HepG2 (cell line): ENCODE data around the gene NRBF2. TPM values are rescaled to one million over a fixed set of nuclear protein-coding genes. Genes with fewer than 3 reads are reported as not detected.

ENCODE experiments used
- MEF2D ChIP-seq: sonication (generic); formaldehyde crosslinking; IDR thresholded peaks from 2 replicates; pipeline ENCODE4 v1.5.1; 2020; ENCODE audit warnings: mild to moderate bottlenecking, missing genetic modification reagents
- ZNF616 ChIP-seq: sonication (generic); formaldehyde crosslinking; IDR thresholded peaks from 2 replicates; pipeline ENCODE4 v1.5.0; 2020; ENCODE audit warnings: low read depth, mild to moderate bottlenecking, missing genetic modification reagents
- ZNF720 ChIP-seq: sonication (generic); formaldehyde crosslinking; IDR thresholded peaks from 2 replicates; pipeline ENCODE4 v1.4.0; 2020; ENCODE audit warnings: missing genetic modification reagents
- ZNF766 ChIP-seq: sonication (generic); formaldehyde crosslinking; IDR thresholded peaks from 2 replicates; pipeline ENCODE4 v1.5.0; 2020; ENCODE audit warnings: missing genetic modification reagents, borderline replicate concordance
- polyA plus RNA-seq, 8 experiments: library from polyadenylated mRNA; depleted of rRNA in 3 of 8; stranded (reverse) in 7 of 8; unstranded in 1 of 8; fragments of >200 nt; fragmentation: Illumina TruSeq in 4 of 8; extraction: Trizol in 4 of 8; gene quantifications; 2 replicates each; pipeline versions ENCODE4 v1.2.1 to v1.2.3, GENCODE V29; 2011 to 2016; ENCODE audit warnings: low read depth in 4 of 8, missing spikeins in 1 of 8, mixed read lengths in 1 of 8; ENCODE audit not compliant: insufficient read depth in 1 of 8
- total RNA-seq, 5 experiments: library from RNA; depleted of rRNA; stranded (reverse); fragments of >200 nt; fragmentation: Illumina TruSeq; extraction: Trizol; gene quantifications; 2 replicates each; pipeline ENCODE4 v1.2.3, GENCODE V29; 2016; ENCODE audit warnings: low read depth in 1 of 5
- TF ChIP-seq, protein P1 (sequence below): sonication (generic); formaldehyde crosslinking; IDR thresholded peaks from 2 replicates; pipeline ENCODE4 v1.5.1; 2020; ENCODE audit warnings: missing genetic modification reagents, mild to moderate bottlenecking, borderline replicate concordance
- TF ChIP-seq, protein P2 (sequence below): sonication (generic); formaldehyde crosslinking; IDR thresholded peaks from 2 replicates; pipeline ENCODE4 v1.4.0; 2020; ENCODE audit warnings: mild to moderate bottlenecking, missing genetic modification reagents
- TF ChIP-seq, protein P3 (sequence below): sonication (generic); formaldehyde crosslinking; IDR thresholded peaks from 2 replicates; pipeline ENCODE4 v1.8.1; 2023; ENCODE audit warnings: missing genetic modification reagents, inconsistent platforms, borderline replicate concordance
- TF ChIP-seq, protein P4 (sequence below), 2 experiments: sonication (generic) in 1 of 2; formaldehyde crosslinking in 1 of 2; IDR thresholded peaks; 2 replicates each; pipeline versions ENCODE4 v1.4.0 to v1.6.1; 2018 to 2020; ENCODE audit warnings: missing genetic modification reagents in 2 of 2, borderline replicate concordance in 1 of 2, low read depth in 1 of 2, mild to moderate bottlenecking in 1 of 2, missing biosample characterization in 1 of 2
- TF ChIP-seq, protein P5 (sequence below): sonication (generic); formaldehyde crosslinking; IDR thresholded peaks from 2 replicates; pipeline ENCODE4 v1.8.1; 2023; ENCODE audit warnings: missing genetic modification reagents, mild to moderate bottlenecking, borderline replicate concordance
- TF ChIP-seq, protein P6 (sequence below): sonication (generic); formaldehyde crosslinking; IDR thresholded peaks from 2 replicates; pipeline ENCODE4 v1.5.1; 2020; ENCODE audit warnings: mild to moderate bottlenecking, missing genetic modification reagents, borderline replicate concordance

The NRBF2 gene
- total and polyA plus RNA-seq, 2 of the 13 experiments (the other 11 are each of a cell fraction or from before 2014, with no cell fraction given), result 20.0 to 28.4 TPM

DNA sequence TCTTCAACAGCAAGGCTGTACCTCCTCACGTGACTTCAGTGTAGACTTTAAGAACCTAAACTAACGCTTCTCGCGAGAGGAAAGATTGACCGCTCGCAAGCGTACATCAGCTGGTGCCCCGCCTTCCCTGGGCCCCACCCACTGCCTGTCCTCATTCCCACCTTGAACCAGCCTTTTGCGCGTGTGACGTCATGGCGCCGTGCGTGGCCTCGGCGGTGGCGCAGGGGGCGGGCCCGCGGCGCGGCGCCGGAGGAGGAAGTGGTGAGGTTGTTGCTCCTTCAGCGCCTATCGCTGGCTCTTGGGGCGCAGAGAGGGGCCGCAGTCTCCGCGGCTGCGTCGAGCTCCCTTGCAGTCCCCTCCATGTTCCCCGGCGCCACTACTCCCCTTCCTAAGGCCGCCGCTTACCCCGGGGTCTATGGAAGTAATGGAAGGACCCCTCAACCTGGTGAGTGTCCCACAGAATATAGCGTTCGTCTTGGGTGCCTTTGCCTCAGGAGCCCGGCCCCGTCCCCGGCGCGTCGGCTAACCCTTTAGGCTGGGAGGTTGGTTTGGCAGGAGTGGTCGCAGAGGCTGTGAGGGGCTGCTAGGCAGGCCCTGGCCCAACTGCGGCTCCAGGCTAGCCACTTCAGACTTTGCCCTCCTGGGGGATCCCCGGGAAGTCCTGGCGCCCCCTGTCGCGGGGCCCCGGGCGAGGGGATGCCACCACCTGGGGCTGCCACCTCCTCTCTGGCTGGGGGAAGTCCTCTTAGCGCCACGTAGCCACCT, at the start of gene NRBF2 (continued):
- TF ChIP-seq ZNF720 (no peak), ZNF616 (CRISPR knock-in tag) (no peak), MEF2D (CRISPR knock-in tag) (no peak), ZNF766 (CRISPR knock-in tag) (peak; percentile 84; the same call in 1 of the 2 replicates)
- TF ChIP-seq, protein P1, sequence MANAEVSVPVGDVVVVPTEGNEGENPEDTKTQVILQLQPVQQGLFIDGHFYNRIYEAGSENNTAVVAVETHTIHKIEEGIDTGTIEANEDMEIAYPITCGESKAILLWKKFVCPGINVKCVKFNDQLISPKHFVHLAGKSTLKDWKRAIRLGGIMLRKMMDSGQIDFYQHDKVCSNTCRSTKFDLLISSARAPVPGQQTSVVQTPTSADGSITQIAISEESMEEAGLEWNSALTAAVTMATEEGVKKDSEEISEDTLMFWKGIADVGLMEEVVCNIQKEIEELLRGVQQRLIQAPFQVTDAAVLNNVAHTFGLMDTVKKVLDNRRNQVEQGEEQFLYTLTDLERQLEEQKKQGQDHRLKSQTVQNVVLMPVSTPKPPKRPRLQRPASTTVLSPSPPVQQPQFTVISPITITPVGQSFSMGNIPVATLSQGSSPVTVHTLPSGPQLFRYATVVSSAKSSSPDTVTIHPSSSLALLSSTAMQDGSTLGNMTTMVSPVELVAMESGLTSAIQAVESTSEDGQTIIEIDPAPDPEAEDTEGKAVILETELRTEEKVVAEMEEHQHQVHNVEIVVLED, result peak; percentile 100
- TF ChIP-seq, protein P2, sequence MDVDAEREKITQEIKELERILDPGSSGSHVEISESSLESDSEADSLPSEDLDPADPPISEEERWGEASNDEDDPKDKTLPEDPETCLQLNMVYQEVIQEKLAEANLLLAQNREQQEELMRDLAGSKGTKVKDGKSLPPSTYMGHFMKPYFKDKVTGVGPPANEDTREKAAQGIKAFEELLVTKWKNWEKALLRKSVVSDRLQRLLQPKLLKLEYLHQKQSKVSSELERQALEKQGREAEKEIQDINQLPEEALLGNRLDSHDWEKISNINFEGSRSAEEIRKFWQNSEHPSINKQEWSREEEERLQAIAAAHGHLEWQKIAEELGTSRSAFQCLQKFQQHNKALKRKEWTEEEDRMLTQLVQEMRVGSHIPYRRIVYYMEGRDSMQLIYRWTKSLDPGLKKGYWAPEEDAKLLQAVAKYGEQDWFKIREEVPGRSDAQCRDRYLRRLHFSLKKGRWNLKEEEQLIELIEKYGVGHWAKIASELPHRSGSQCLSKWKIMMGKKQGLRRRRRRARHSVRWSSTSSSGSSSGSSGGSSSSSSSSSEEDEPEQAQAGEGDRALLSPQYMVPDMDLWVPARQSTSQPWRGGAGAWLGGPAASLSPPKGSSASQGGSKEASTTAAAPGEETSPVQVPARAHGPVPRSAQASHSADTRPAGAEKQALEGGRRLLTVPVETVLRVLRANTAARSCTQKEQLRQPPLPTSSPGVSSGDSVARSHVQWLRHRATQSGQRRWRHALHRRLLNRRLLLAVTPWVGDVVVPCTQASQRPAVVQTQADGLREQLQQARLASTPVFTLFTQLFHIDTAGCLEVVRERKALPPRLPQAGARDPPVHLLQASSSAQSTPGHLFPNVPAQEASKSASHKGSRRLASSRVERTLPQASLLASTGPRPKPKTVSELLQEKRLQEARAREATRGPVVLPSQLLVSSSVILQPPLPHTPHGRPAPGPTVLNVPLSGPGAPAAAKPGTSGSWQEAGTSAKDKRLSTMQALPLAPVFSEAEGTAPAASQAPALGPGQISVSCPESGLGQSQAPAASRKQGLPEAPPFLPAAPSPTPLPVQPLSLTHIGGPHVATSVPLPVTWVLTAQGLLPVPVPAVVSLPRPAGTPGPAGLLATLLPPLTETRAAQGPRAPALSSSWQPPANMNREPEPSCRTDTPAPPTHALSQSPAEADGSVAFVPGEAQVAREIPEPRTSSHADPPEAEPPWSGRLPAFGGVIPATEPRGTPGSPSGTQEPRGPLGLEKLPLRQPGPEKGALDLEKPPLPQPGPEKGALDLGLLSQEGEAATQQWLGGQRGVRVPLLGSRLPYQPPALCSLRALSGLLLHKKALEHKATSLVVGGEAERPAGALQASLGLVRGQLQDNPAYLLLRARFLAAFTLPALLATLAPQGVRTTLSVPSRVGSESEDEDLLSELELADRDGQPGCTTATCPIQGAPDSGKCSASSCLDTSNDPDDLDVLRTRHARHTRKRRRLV (CRISPR knock-in tag), result peak; percentile 83; the same call in 1 of the 2 replicates
- TF ChIP-seq, protein P3, sequence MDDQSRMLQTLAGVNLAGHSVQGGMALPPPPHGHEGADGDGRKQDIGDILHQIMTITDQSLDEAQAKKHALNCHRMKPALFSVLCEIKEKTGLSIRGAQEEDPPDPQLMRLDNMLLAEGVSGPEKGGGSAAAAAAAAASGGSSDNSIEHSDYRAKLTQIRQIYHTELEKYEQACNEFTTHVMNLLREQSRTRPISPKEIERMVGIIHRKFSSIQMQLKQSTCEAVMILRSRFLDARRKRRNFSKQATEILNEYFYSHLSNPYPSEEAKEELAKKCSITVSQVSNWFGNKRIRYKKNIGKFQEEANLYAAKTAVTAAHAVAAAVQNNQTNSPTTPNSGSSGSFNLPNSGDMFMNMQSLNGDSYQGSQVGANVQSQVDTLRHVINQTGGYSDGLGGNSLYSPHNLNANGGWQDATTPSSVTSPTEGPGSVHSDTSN, result 0 out of 2 replicates have a peak, but pooled peaks have one; percentile 58
- TF ChIP-seq, protein P4, sequence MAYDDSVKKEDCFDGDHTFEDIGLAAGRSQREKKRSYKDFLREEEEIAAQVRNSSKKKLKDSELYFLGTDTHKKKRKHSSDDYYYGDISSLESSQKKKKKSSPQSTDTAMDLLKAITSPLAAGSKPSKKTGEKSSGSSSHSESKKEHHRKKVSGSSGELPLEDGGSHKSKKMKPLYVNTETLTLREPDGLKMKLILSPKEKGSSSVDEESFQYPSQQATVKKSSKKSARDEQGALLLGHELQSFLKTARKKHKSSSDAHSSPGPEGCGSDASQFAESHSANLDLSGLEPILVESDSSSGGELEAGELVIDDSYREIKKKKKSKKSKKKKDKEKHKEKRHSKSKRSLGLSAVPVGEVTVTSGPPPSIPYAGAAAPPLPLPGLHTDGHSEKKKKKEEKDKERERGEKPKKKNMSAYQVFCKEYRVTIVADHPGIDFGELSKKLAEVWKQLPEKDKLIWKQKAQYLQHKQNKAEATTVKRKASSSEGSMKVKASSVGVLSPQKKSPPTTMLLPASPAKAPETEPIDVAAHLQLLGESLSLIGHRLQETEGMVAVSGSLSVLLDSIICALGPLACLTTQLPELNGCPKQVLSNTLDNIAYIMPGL (CRISPR knock-in tag; IDR thresholded peaks at IDR 0.05; ENCODE audit: borderline replicate concordance in 1 of 2, low read depth in 1 of 2), result peak; percentile 81 to 90; a peak in 3 of 4 replicates
- TF ChIP-seq, protein P5, sequence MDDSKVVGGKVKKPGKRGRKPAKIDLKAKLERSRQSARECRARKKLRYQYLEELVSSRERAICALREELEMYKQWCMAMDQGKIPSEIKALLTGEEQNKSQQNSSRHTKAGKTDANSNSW (CRISPR knock-in tag), result no peak
- TF ChIP-seq, protein P6, sequence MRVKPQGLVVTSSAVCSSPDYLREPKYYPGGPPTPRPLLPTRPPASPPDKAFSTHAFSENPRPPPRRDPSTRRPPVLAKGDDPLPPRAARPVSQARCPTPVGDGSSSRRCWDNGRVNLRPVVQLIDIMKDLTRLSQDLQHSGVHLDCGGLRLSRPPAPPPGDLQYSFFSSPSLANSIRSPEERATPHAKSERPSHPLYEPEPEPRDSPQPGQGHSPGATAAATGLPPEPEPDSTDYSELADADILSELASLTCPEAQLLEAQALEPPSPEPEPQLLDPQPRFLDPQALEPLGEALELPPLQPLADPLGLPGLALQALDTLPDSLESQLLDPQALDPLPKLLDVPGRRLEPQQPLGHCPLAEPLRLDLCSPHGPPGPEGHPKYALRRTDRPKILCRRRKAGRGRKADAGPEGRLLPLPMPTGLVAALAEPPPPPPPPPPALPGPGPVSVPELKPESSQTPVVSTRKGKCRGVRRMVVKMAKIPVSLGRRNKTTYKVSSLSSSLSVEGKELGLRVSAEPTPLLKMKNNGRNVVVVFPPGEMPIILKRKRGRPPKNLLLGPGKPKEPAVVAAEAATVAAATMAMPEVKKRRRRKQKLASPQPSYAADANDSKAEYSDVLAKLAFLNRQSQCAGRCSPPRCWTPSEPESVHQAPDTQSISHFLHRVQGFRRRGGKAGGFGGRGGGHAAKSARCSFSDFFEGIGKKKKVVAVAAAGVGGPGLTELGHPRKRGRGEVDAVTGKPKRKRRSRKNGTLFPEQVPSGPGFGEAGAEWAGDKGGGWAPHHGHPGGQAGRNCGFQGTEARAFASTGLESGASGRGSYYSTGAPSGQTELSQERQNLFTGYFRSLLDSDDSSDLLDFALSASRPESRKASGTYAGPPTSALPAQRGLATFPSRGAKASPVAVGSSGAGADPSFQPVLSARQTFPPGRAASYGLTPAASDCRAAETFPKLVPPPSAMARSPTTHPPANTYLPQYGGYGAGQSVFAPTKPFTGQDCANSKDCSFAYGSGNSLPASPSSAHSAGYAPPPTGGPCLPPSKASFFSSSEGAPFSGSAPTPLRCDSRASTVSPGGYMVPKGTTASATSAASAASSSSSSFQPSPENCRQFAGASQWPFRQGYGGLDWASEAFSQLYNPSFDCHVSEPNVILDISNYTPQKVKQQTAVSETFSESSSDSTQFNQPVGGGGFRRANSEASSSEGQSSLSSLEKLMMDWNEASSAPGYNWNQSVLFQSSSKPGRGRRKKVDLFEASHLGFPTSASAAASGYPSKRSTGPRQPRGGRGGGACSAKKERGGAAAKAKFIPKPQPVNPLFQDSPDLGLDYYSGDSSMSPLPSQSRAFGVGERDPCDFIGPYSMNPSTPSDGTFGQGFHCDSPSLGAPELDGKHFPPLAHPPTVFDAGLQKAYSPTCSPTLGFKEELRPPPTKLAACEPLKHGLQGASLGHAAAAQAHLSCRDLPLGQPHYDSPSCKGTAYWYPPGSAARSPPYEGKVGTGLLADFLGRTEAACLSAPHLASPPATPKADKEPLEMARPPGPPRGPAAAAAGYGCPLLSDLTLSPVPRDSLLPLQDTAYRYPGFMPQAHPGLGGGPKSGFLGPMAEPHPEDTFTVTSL (CRISPR knock-in tag), result no peak
